GM21381 (cell line): ENCODE data around the gene GPR68.
"Not testable (repeated sequence)": the region's sequence is repeated elsewhere in the genome, so short reads cannot be mapped to it uniquely, and the experiment has no call there.

Experiments used
- ATAC-seq: cut with Tn5 transposase; IDR thresholded peaks from one replicate; pipeline ENCODE4 v1.9.1; 2021; ENCODE audit warnings: mild to moderate bottlenecking, moderate library complexity; ENCODE audit not compliant: unreplicated experiment

The GPR68 gene

DNA sequence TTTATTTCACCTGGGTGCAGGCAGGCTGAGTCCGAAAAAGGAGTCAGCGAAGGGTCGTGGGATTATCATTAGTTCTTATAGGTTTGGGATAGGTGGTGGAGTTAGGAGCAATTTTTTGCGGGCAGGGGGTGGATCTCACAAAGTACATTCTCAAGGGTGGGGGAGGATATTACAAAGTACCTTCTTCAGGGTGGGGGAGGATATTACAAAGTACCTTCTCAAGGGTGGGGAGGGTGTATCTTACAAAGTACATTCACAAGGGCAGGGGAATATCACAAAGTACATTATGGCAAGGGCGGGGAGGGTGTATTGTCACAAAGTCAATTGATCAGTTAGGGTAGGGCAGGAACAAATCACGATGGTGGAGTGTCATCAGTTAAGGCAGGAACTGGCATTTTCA lies 43.7 kb downstream of the GPR68 start:
- ATAC-seq, result not testable (repeated sequence)

GRCh38 chr14:91197631-91198030 lies 46.9 kb downstream of the GPR68 start:
- no peak for ATAC-seq

DNA sequence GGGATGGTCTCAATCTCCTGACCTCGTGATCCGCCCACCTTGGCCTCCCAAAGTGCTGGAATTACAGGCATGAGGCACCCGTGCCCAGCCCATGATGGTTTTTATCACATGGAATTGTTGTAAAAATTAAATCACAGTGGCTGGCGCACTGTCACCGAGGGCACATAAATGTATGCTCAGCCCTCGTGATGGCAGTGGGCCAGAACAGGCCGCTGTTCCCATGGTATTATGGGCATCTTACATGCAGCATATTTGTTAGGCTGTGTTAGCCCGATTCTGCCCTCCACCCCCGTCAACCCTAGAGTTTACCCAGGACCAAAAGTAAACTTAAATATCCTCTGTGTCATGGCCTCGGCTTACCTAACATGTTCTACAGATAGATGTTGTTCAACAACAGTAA lies 48.6 kb downstream of the GPR68 start:
- no peak for ATAC-seq

DNA sequence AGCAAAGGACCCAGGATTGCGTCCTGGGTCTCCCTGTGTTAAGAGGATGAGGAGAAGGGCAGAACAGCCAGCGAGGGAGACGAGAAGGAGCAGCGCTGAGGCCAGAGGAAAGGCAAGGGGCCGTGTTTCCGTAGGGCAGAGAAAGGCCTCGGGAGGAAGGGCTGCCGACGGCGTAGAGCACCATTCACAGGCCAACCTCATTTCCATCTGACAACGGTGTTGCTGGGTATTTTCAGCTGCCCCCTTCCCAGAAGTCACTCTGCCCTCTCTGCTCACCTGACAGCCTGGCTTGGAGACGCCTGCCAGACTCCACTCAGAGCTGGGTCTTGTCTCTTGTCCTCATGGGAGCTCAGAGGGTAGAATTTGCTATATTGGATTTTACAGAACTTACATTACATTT lies 51.4 kb downstream of the GPR68 start:
- no peak for ATAC-seq

- ATAC-seq, result no peak
Observed at GRCh38 chr14:91190853-91191252, 53.7 kb downstream of the GPR68 start.

DNA sequence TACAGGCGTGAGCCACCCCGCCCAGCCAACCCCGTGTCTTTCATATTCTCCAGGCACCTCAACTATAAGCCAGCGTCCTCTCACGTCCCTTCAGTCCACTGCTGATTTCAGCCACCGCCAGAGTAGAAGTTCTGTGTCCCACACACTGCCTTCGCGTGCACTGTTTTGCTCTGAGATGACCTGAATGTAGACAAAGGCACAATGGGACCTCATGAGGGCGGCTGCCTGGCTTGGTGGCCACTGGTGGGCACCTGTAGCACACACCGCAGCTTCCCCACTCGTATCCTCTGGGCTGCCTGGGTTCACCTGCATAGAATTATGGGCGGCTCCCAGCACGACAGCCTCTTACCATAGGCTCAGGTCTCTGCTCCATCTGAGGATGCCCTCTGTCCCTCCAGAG lies 57.2 kb downstream of the GPR68 start:
- ATAC-seq, result no peak

GRCh38 chr14:91186515-91187066 lies 57.9 kb downstream of the GPR68 start:
- ATAC-seq, result no peak

- ATAC-seq, result no peak
Observed at GRCh38 chr14:91185721-91186120, 58.8 kb downstream of the GPR68 start.

- no peak for ATAC-seq
Observed at GRCh38 chr14:91184559-91184958, 59.9 kb downstream of the GPR68 start.

DNA sequence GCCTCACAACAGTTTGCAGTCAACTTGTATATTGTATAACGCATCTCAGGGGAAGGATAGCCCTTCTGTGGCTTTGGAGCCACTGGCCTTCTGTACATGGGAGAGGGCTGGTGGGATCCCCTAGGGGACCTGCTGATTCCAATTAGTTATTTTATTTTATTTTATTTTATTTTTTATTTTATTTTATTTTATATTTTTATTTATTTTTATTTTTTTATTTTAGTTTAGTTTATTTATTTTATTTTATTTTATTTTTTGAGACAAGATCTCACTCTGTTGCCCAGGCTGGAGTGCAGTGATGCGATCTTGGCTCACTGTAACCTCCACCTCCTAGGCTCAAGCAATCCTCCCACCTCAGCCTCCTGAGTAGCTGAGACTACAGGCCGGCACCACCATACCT lies 61.8 kb downstream of the GPR68 start:
- ATAC-seq, result not testable (repeated sequence)
